Activated CD8-positive, alpha-beta T cell treated with anti-CD3 and anti-CD28 coated beads for 36 hours (primary cell): Measurements from ENCODE around the gene BPIFA3. TPM values are rescaled to one million over a fixed set of nuclear protein-coding genes. Genes with fewer than 3 reads are reported as not detected.

Experiments
- ATAC-seq: fragments of 200-7000 bp; cut with Tn5 transposase; one replicate; pipeline ENCODE4 v1.10.0; 2021; ENCODE audit warnings: mild to moderate bottlenecking, moderate library complexity
- CTCF ChIA-PET: fragments of 350-600 bp; sonication (Branson Sonifier 250); formaldehyde crosslinking; loops from one replicate; lab custom pipeline; 2021; ENCODE audit warnings: antibody characterized with exemption; lab: Charles Lee
- POLR2A ChIA-PET: fragments of 350-600 bp; sonication (Branson Sonifier 250); formaldehyde crosslinking; loops from one replicate; lab custom pipeline; 2021; ENCODE audit warnings: antibody characterized with exemption; lab: Charles Lee
- DNase-seq: peaks from one replicate; pipeline ENCODE4 v3.0.0-alpha.2; 2020
- H3K27ac Mint-ChIP-seq: one replicate; pipeline ENCODE4 v1.8.0; 2021; ENCODE audit warnings: mild to moderate bottlenecking, mixed read lengths
- H3K27me3 Mint-ChIP-seq: one replicate; pipeline ENCODE4 v1.8.0; 2021; ENCODE audit warnings: mixed read lengths
- H3K36me3 Mint-ChIP-seq: one replicate; pipeline ENCODE4 v1.8.0; 2021; ENCODE audit warnings: low read depth, mixed read lengths
- H3K4me1 Mint-ChIP-seq: one replicate; pipeline ENCODE4 v1.8.0; 2021; ENCODE audit warnings: low read depth, mixed read lengths
- H3K4me3 Mint-ChIP-seq: one replicate; pipeline ENCODE4 v1.8.0; 2021; ENCODE audit warnings: mild to moderate bottlenecking, moderate library complexity, mixed read lengths
- H3K9me3 Mint-ChIP-seq: one replicate; pipeline ENCODE4 v1.8.0; 2021; ENCODE audit warnings: mixed read lengths
- CTCF ChIP-seq: fragments of 200-600 bp; IDR thresholded peaks from one replicate; pipeline ENCODE4 v1.8.0; 2022; ENCODE audit warnings: antibody characterized with exemption, mild to moderate bottlenecking
- intact Hi-C: fragments of 100-400 bp; cut with micrococcal nuclease; formaldehyde crosslinking; loops from one replicate; pipeline ENCODE4 v1.10.0; 2022
- total RNA-seq, 2 experiments: library from RNA; stranded (reverse); gene quantifications; one replicate each; pipeline ENCODE4 v1.2.3, GENCODE V29; 2021

BPIFA3 gene
- total RNA-seq, 2 experiments from 2014 or later: not detected

GRCh38 chr20:33176101-33176500 is 41.1 kb upstream of the BPIFA3 start:
- ATAC-seq (no peak), DNase-seq (no peak)
- H3K4me3 Mint-ChIP-seq: no peak overlapping the region
- H3K27me3 Mint-ChIP-seq: no peaks in the 10 kb centered on the region
- POLR2A ChIA-PET: interaction anchor here (1.1 kb wide), 1 partner anchor 84 kb away, joined by 3 read pairs; no protein-coding TSS in a partner anchor
- no peak overlapping the region for H3K27ac Mint-ChIP-seq
- H3K9me3 Mint-ChIP-seq: peaks cover 1% of the 10 kb centered on the region
- no peaks in the 10 kb centered on the region for H3K36me3 Mint-ChIP-seq
- intact Hi-C loops: no loop called here
- no peak for TF ChIP-seq CTCF
- CTCF ChIA-PET: no interaction called here
- no peaks in the 10 kb centered on the region for H3K4me1 Mint-ChIP-seq

DNA sequence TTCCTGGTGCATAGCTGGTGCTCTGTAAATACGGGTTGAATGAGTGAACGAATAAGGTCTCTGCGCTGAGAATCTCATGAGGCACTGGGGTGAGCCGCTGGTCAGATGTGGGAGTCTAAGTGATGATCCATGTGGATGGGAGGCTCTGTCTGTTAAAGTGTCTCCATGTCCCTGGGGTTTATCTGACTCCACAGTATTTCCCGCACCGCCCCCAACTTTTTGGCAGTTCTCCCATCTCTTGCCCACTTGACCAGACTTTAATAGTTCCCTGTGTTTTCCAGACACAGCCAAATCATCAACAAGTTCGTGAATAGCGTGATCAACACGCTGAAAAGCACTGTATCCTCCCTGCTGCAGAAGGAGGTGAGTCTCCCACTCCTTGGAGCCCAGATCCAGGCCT is 39.3 kb upstream of the BPIFA3 start:
- DNase-seq (no peak), ATAC-seq (no peak)
- intact Hi-C loops: no loop called here
- CTCF ChIA-PET: interaction anchor here (0.6 to 1.1 kb wide), 2 partner anchors 9 to 101 kb away, joined by 3 read pairs; no protein-coding TSS in a partner anchor
- Mint-ChIP-seq H3K27ac (no peak overlapping the region), H3K4me3 (no peak overlapping the region), H3K4me1 (no peaks in the 10 kb centered on the region), H3K36me3 (no peaks in the 10 kb centered on the region), H3K9me3 (no peaks in the 10 kb centered on the region), H3K27me3 (no peaks in the 10 kb centered on the region)
- TF ChIP-seq CTCF: no peak
- POLR2A ChIA-PET: no interaction called here

DNA sequence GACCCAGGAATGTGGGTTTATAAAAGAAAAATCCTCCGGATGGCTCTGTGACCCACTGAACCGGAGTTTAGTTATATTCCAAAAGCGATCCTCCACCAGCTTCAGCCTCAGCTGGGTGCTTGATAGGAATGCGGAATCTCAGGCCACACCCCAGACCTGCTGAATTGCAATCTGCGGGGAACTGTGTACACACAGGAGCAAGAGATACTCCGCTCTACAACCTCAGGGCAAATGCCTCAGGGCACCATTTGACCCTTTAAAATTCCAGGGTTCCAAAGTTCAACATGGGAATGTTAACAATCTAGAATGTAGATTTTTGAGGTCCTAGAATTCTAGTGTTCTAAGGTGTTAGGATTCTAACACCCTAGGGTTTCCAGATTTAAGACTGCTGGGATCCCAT is 38.4 kb upstream of the BPIFA3 start:
- Mint-ChIP-seq H3K4me1 (no peaks in the 10 kb centered on the region), H3K27ac (no peak overlapping the region), H3K4me3 (no peak overlapping the region), H3K9me3 (no peaks in the 10 kb centered on the region), H3K36me3 (no peaks in the 10 kb centered on the region), H3K27me3 (no peaks in the 10 kb centered on the region)
- DNase-seq (no peak), ATAC-seq (no peak)
- intact Hi-C loops: no loop called here
- POLR2A ChIA-PET: no interaction called here
- CTCF ChIA-PET: interaction anchor here (1.1 kb wide), 1 partner anchor 10 kb away, joined by 3 read pairs; no protein-coding TSS in a partner anchor
- TF ChIP-seq CTCF: no peak

DNA sequence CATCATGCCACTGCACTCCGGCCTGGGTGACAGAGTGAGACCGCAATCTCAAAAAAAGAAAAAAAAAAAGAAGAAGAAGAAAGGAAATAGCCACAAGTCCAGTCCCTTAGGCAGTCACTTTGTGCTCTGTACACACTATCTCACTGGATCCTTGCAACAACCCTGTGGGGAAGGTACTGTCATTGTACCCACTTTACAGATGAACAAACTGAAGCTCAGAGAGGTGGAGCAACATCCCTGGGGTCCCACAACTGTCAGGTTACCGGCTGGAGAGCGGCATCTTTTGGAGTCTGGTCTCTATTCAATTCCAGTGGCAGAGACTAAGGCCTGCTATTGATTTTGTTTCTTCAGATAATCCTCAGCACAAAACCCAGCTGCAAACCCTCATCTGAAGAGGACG is 37.0 kb upstream of the BPIFA3 start:
- DNase-seq (no peak), ATAC-seq (no peak)
- no peak for TF ChIP-seq CTCF
- H3K27ac Mint-ChIP-seq: no peak overlapping the region
- no peaks in the 10 kb centered on the region for H3K9me3 Mint-ChIP-seq
- H3K4me3 Mint-ChIP-seq: no peak overlapping the region
- H3K36me3 Mint-ChIP-seq: no peaks in the 10 kb centered on the region
- no peaks in the 10 kb centered on the region for H3K4me1 Mint-ChIP-seq
- intact Hi-C loops: no loop called here
- ChIA-PET CTCF (no interaction called here), POLR2A (no interaction called here)
- no peaks in the 10 kb centered on the region for H3K27me3 Mint-ChIP-seq

DNA sequence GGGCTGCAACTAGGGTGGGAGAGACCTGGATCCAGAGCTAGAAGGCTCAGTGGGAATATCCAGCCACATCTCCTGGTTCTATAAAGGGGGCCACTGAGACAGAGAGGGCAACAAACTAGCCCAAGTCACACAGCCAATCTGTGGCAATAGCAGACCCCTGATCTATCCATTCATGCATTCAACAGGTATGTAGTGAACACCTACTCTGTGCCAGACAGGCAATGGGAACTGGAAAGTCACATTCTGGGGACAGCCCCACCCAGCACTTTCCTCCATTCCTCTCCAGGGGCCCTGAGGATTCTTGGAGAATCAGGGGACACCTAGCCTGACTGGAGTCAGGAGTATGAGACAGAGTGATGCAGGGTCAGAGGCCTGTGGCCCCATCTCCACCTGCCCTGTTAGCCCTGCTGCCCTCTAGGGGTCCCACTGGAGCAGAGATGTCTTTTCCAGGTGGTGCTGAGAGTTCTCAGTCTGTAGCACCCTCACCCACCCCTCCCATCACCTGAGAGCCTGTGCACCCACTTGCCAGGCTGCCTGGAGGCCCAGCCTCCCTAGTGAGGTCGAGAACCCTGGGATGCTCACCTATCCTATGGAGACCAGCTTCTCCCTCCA is 35.6 kb upstream of the BPIFA3 start:
- no peak for ATAC-seq
- ChIA-PET POLR2A (no interaction called here), CTCF (no interaction called here)
- Mint-ChIP-seq H3K9me3 (no peaks in the 10 kb centered on the region), H3K27me3 (no peaks in the 10 kb centered on the region), H3K4me1 (no peaks in the 10 kb centered on the region), H3K4me3 (no peak overlapping the region), H3K27ac (no peak overlapping the region), H3K36me3 (no peaks in the 10 kb centered on the region)
- DNase-seq: no peak
- intact Hi-C loops: no loop called here
- TF ChIP-seq CTCF: no peak
